ENCODE measurements around the gene UXS1.

GRCh38 chr2:106094131-106094841 lies 99.8 kb downstream of the UXS1 start:
- TF ChIP-seq CTCF (IDR thresholded peaks at IDR 0.05): no peak
- TF ChIP-seq POLR2A (IDR thresholded peaks at IDR 0.05): no peak
